OCI-LY1 (cell line): ENCODE data around the gene ACTN2.

Experiments used
- H2AFZ ChIP-seq: fragments of 200-600 bp; sonication (generic), shearing (Covaris generic); 2 replicates; pipeline ENCODE4 v1.6.0; 2014; ENCODE audit warnings: antibody characterized with exemption, mild to moderate bottlenecking, low read length
- H3F3A ChIP-seq: fragments of 200-600 bp; sonication (generic), shearing (Covaris generic); 2 replicates; pipeline ENCODE4 v1.6.0; 2014; ENCODE audit warnings: mild to moderate bottlenecking, antibody characterized with exemption, low read length, moderate library complexity; ENCODE audit not compliant: insufficient read depth
- H3K27ac ChIP-seq: fragments of 200-600 bp; sonication (generic); 2 replicates; pipeline ENCODE4 v1.5.1; 2014; ENCODE audit warnings: low read length, mixed run types, mild to moderate bottlenecking, low read depth; ENCODE audit not compliant: poor library complexity, severe bottlenecking
- H3K27me3 ChIP-seq: fragments of 200-600 bp; sonication (generic); 2 replicates; pipeline ENCODE4 v1.6.0; 2014; ENCODE audit warnings: antibody characterized with exemption, mild to moderate bottlenecking, low read length, moderate library complexity; ENCODE audit not compliant: insufficient read depth
- H3K36me3 ChIP-seq: fragments of 200-600 bp; sonication (generic); 2 replicates; pipeline ENCODE4 v1.6.1; 2014; ENCODE audit warnings: mild to moderate bottlenecking, antibody characterized with exemption, low read length, moderate library complexity, mixed read lengths; ENCODE audit not compliant: insufficient read depth
- H3K4me1 ChIP-seq: fragments of 200-600 bp; sonication (generic); 2 replicates; pipeline ENCODE4 v1.5.1; 2014; ENCODE audit warnings: mild to moderate bottlenecking, low read length, moderate library complexity; ENCODE audit not compliant: insufficient read depth, severe bottlenecking
- H3K4me2 ChIP-seq: fragments of 200-600 bp; sonication (generic), shearing (Covaris generic); 2 replicates; pipeline ENCODE4 v1.6.1; 2014; ENCODE audit warnings: low read length
- H3K4me3 ChIP-seq: fragments of 200-600 bp; sonication (generic); 2 replicates; pipeline ENCODE4 v1.5.1; 2014; ENCODE audit warnings: low read length, low read depth, mild to moderate bottlenecking, mixed read lengths; ENCODE audit not compliant: poor library complexity, severe bottlenecking
- H3K79me2 ChIP-seq: fragments of 200-600 bp; shearing (Covaris generic); 2 replicates; pipeline ENCODE4 v1.6.1; 2016; ENCODE audit warnings: mixed run types, low read length, mixed read lengths; ENCODE audit not compliant: insufficient read depth
- H3K9ac ChIP-seq: fragments of 200-600 bp; sonication (generic), shearing (Covaris generic); 2 replicates; pipeline ENCODE4 v1.6.1; 2014; ENCODE audit warnings: mild to moderate bottlenecking, low read length, mixed read lengths
- H3K9me2 ChIP-seq: fragments of 200-600 bp; sonication (generic), shearing (Covaris generic); 2 replicates; pipeline ENCODE4 v1.6.1; 2014; ENCODE audit warnings: low read depth, mild to moderate bottlenecking, low read length, mixed read lengths
- H3K9me3 ChIP-seq: fragments of 200-600 bp; shearing (Covaris generic); 2 replicates; pipeline ENCODE4 v1.6.1; 2014; ENCODE audit warnings: low read length, mixed read lengths
- H4K20me1 ChIP-seq: fragments of 200-600 bp; sonication (generic), shearing (Covaris generic); 2 replicates; pipeline ENCODE4 v1.6.0; 2016; ENCODE audit warnings: mild to moderate bottlenecking, low read length; ENCODE audit not compliant: insufficient read depth
- EZH2 ChIP-seq: fragments of 200-600 bp; sonication (generic), shearing (Covaris generic); IDR thresholded peaks from 2 replicates; pipeline ENCODE4 v1.8.0; 2017; ENCODE audit warnings: borderline replicate concordance, mixed run types, mild to moderate bottlenecking, antibody characterized with exemption, low read length, moderate library complexity, mixed read lengths
- TF ChIP-seq, protein P1 (sequence below): fragments of 200-600 bp; sonication (generic), shearing (Covaris generic); IDR thresholded peaks from 2 replicates; pipeline ENCODE4 v1.5.1; 2017; ENCODE audit warnings: mild to moderate bottlenecking, antibody characterized with exemption, low read length, moderate library complexity, mixed read lengths

Gene ACTN2

DNA sequence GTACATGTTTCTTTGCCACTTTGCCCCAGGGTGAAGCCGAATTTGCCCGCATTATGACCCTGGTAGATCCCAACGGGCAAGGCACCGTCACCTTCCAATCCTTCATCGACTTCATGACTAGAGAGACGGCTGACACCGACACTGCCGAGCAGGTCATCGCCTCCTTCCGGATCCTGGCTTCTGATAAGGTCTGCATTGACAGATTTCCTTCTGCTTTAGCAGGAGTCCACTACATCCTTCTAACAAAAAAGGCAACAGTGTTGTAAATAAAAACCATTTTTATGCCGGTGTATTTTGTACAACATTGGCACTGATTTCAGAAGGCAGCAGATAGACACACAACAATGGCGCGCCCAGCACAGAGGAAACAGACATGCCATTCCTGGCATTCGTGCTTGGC, 74.7 kb downstream of the ACTN2 start:
- Histone ChIP-seq H3K27me3 (no peaks in the 10 kb centered on the region), H4K20me1 (no peaks in the 10 kb centered on the region), H3K9me3 (no peaks in the 10 kb centered on the region), H3K9ac (no peak overlapping the region), H3K9me2 (no peaks in the 10 kb centered on the region), H3F3A (no peaks in the 10 kb centered on the region), H3K79me2 (no peaks in the 10 kb centered on the region), H2AFZ (no peak overlapping the region), H3K4me3 (no peak overlapping the region), H3K4me2 (no peak overlapping the region), H3K4me1 (no peaks in the 10 kb centered on the region), H3K36me3 (no peaks in the 10 kb centered on the region), H3K27ac (no peak overlapping the region)
- no peak for TF ChIP-seq EZH2
- TF ChIP-seq, protein P1, sequence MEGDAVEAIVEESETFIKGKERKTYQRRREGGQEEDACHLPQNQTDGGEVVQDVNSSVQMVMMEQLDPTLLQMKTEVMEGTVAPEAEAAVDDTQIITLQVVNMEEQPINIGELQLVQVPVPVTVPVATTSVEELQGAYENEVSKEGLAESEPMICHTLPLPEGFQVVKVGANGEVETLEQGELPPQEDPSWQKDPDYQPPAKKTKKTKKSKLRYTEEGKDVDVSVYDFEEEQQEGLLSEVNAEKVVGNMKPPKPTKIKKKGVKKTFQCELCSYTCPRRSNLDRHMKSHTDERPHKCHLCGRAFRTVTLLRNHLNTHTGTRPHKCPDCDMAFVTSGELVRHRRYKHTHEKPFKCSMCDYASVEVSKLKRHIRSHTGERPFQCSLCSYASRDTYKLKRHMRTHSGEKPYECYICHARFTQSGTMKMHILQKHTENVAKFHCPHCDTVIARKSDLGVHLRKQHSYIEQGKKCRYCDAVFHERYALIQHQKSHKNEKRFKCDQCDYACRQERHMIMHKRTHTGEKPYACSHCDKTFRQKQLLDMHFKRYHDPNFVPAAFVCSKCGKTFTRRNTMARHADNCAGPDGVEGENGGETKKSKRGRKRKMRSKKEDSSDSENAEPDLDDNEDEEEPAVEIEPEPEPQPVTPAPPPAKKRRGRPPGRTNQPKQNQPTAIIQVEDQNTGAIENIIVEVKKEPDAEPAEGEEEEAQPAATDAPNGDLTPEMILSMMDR = no peak

DNA sequence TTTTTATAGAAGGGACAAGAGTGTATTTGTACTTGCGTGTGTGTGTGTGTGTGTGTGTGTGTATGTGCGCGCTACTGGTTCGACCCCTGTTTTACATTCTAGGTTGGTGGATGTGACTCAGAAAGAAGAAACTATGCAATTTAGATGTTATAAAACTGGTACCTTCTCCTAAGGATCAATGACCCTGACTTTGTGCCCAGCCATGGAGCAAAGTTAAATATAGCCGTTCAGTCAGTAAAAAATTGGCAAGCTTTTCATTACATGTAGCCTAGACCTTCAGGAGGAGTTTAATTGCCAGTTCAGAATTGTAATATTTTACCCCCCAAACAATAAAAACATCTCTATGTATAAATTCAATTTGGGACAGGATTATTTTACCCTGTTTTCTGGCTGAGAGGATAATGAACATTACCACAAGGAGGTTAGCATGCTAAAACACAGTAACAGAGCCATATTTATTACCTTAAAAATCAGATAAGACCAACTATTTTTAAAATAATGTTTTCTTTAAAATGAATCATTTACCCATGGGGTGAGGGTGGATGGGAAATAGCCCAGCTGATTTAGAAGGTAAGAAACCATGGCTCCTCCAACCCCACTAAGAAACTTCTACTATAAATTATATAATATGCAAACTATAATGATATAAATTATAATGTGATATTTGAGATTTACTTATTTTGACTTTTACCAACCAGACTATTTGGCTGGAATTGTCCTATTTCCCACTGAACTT, 75.3 kb downstream of the ACTN2 start:
- no peaks in the 10 kb centered on the region for H4K20me1 ChIP-seq
- no peak overlapping the region for H3K27ac ChIP-seq
- H3K9me2 ChIP-seq = no peaks in the 10 kb centered on the region
- no peak overlapping the region for H3K9ac ChIP-seq
- TF ChIP-seq, protein P1 = no peak
- TF ChIP-seq EZH2 = no peak
- no peaks in the 10 kb centered on the region for H3K4me1 ChIP-seq
- no peaks in the 10 kb centered on the region for H3K9me3 ChIP-seq
- no peak overlapping the region for H2AFZ ChIP-seq
- H3K79me2 ChIP-seq = no peaks in the 10 kb centered on the region
- no peaks in the 10 kb centered on the region for H3K36me3 ChIP-seq
- no peak overlapping the region for H3K4me3 ChIP-seq
- no peaks in the 10 kb centered on the region for H3F3A ChIP-seq
- no peaks in the 10 kb centered on the region for H3K27me3 ChIP-seq
- no peak overlapping the region for H3K4me2 ChIP-seq

DNA sequence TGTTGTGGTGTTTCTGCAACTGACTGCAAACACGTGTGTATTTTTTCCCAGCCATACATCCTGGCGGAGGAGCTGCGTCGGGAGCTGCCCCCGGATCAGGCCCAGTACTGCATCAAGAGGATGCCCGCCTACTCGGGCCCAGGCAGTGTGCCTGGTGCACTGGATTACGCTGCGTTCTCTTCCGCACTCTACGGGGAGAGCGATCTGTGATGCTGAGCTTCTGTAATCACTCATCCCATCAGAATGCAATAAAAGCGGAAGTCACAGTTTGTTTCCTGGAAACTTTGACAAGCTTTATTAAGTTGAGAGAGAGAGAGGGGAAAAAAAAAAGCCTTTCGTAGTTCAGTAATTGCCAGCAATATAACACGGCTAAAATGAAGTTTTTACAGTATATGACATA, 76.1 kb downstream of the ACTN2 start:
- Histone ChIP-seq H3K4me2 (no peak overlapping the region), H3K9ac (no peak overlapping the region), H3F3A (no peaks in the 10 kb centered on the region), H3K27ac (no peak overlapping the region), H4K20me1 (no peaks in the 10 kb centered on the region), H3K9me2 (no peaks in the 10 kb centered on the region), H3K79me2 (no peaks in the 10 kb centered on the region), H3K4me3 (no peak overlapping the region), H2AFZ (no peak overlapping the region), H3K9me3 (no peaks in the 10 kb centered on the region), H3K36me3 (no peaks in the 10 kb centered on the region), H3K27me3 (no peaks in the 10 kb centered on the region), H3K4me1 (no peaks in the 10 kb centered on the region)
- TF ChIP-seq, protein P1 = no peak
- no peak for TF ChIP-seq EZH2
